ENCODE results near the gene MTA3. TPM values are rescaled to one million over a fixed set of nuclear protein-coding genes. Genes with fewer than 3 reads are reported as not detected.
"Not testable (repeated sequence)": the region's sequence is repeated elsewhere in the genome, so short reads cannot be mapped to it uniquely, and the experiment has no call there.

The MTA3 gene
- total RNA-seq, 2 donors from 2014 or later: 18.7 to 21.2 TPM

GRCh38 chr2:42639340-42640077 is 71.1 kb downstream of the MTA3 start:
- Mint-ChIP-seq H3K4me1 (ENCODE audit: low read depth in 2 of 2) (no peaks in the 10 kb centered on the region), H3K9me3 (no peaks in the 10 kb centered on the region), H3K27ac (no peak overlapping the region), H3K4me3 (no peak overlapping the region), H3K27me3 (no peaks in the 10 kb centered on the region), H3K36me3 (no peaks in the 10 kb centered on the region)
- DNase-seq (ENCODE audit: low spot score) (no peak), ATAC-seq (no peak)

GRCh38 chr2:42640261-42640660 is 71.8 kb downstream of the MTA3 start:
- H3K4me1 Mint-ChIP-seq (ENCODE audit: low read depth in 2 of 2): no peaks in the 10 kb centered on the region
- H3K9me3 Mint-ChIP-seq: no peaks in the 10 kb centered on the region
- no peaks in the 10 kb centered on the region for H3K27me3 Mint-ChIP-seq
- no peak for ATAC-seq
- DNase-seq (ENCODE audit: low spot score): no peak
- H3K36me3 Mint-ChIP-seq: no peaks in the 10 kb centered on the region
- no peak overlapping the region for H3K4me3 Mint-ChIP-seq
- H3K27ac Mint-ChIP-seq: no peak overlapping the region

- not testable (repeated sequence) for H3K4me1 Mint-ChIP-seq (ENCODE audit: low read depth in 2 of 2)
These were observed 73.9 kb downstream of the MTA3 start for GRCh38 chr2:42642371-42642770.

GRCh38 chr2:42645551-42645950 is 77.1 kb downstream of the MTA3 start:
- peaks cover 4% of the 10 kb centered on the region for H3K36me3 Mint-ChIP-seq
- ATAC-seq: no peak

More at GRCh38 chr2:42642371-42642770, 73.9 kb downstream of the MTA3 start:
- not testable (repeated sequence) for DNase-seq (ENCODE audit: low spot score); H3K36me3 Mint-ChIP-seq; H3K4me3 Mint-ChIP-seq; H3K9me3 Mint-ChIP-seq; ATAC-seq; H3K27ac Mint-ChIP-seq; H3K27me3 Mint-ChIP-seq

GRCh38 chr2:42648796-42649195 is 80.4 kb downstream of the MTA3 start:
- DNase-seq (ENCODE audit: low spot score) (no peak), ATAC-seq (no peak)
- H3K27ac Mint-ChIP-seq: no peak overlapping the region
- no peak overlapping the region for H3K4me3 Mint-ChIP-seq
- H3K9me3 Mint-ChIP-seq: no peaks in the 10 kb centered on the region
- peaks cover 5% of the 10 kb centered on the region in 2 donors for H3K4me1 Mint-ChIP-seq (ENCODE audit: low read depth in 2 of 2)
- peaks cover 4% of the 10 kb centered on the region for H3K36me3 Mint-ChIP-seq
- no peaks in the 10 kb centered on the region for H3K27me3 Mint-ChIP-seq

More at GRCh38 chr2:42645551-42645950, 77.1 kb downstream of the MTA3 start:
- H3K4me1 Mint-ChIP-seq (ENCODE audit: low read depth in 2 of 2): peaks cover 5% of the 10 kb centered on the region in 2 donors
- H3K9me3 Mint-ChIP-seq: no peaks in the 10 kb centered on the region
- H3K4me3 Mint-ChIP-seq: no peak overlapping the region
- H3K27me3 Mint-ChIP-seq: no peaks in the 10 kb centered on the region
- DNase-seq (ENCODE audit: low spot score): no peak
- no peak overlapping the region for H3K27ac Mint-ChIP-seq

- DNase-seq (ENCODE audit: low spot score) (no peak), ATAC-seq (no peak)
- no peaks in the 10 kb centered on the region for H3K27me3 Mint-ChIP-seq
- no peak overlapping the region for H3K4me3 Mint-ChIP-seq
- H3K4me1 Mint-ChIP-seq (ENCODE audit: low read depth in 2 of 2): peaks cover 5 to 7% of the 10 kb centered on the region in 2 donors
- no peaks in the 10 kb centered on the region for H3K9me3 Mint-ChIP-seq
- peaks cover 4% of the 10 kb centered on the region for H3K36me3 Mint-ChIP-seq
- no peak overlapping the region for H3K27ac Mint-ChIP-seq
These were observed 82.6 kb downstream of the MTA3 start for GRCh38 chr2:42651057-42651456.

GRCh38 chr2:42652086-42652485 is 83.7 kb downstream of the MTA3 start:
- no peak for ATAC-seq
- no peak overlapping the region for H3K4me3 Mint-ChIP-seq
- H3K9me3 Mint-ChIP-seq: no peaks in the 10 kb centered on the region
- no peak overlapping the region for H3K27ac Mint-ChIP-seq
- no peaks in the 10 kb centered on the region for H3K36me3 Mint-ChIP-seq
- no peaks in the 10 kb centered on the region for H3K27me3 Mint-ChIP-seq
- DNase-seq (ENCODE audit: low spot score): no peak
- peaks cover 5 to 7% of the 10 kb centered on the region in 2 donors for H3K4me1 Mint-ChIP-seq (ENCODE audit: low read depth in 2 of 2)

- DNase-seq (ENCODE audit: low spot score): no peak
- Mint-ChIP-seq H3K36me3 (no peaks in the 10 kb centered on the region), H3K27ac (no peak overlapping the region), H3K27me3 (no peaks in the 10 kb centered on the region), H3K4me3 (no peak overlapping the region), H3K9me3 (no peaks in the 10 kb centered on the region), H3K4me1 (ENCODE audit: low read depth in 2 of 2) (peaks cover 5 to 7% of the 10 kb centered on the region in 2 donors)
- no peak for ATAC-seq
These were observed 84.6 kb downstream of the MTA3 start for GRCh38 chr2:42653039-42653438.

GRCh38 chr2:42653908-42654445 is 85.5 kb downstream of the MTA3 start:
- H3K4me3 Mint-ChIP-seq: no peak overlapping the region
- no peak overlapping the region for H3K27ac Mint-ChIP-seq
- H3K36me3 Mint-ChIP-seq: no peaks in the 10 kb centered on the region
- DNase-seq (ENCODE audit: low spot score) (no peak), ATAC-seq (no peak)
- peaks cover 5 to 7% of the 10 kb centered on the region in 2 donors for H3K4me1 Mint-ChIP-seq (ENCODE audit: low read depth in 2 of 2)
- no peaks in the 10 kb centered on the region for H3K9me3 Mint-ChIP-seq
- no peaks in the 10 kb centered on the region for H3K27me3 Mint-ChIP-seq

- Mint-ChIP-seq H3K4me1 (ENCODE audit: low read depth in 2 of 2) (peaks cover 4 to 5% of the 10 kb centered on the region in 2 donors), H3K36me3 (no peaks in the 10 kb centered on the region), H3K9me3 (no peaks in the 10 kb centered on the region), H3K27ac (no peak overlapping the region), H3K4me3 (no peak overlapping the region), H3K27me3 (no peaks in the 10 kb centered on the region)
- ATAC-seq: no peak
- no peak for DNase-seq (ENCODE audit: low spot score)
These were observed 89.9 kb downstream of the MTA3 start for GRCh38 chr2:42658306-42658705.

- Mint-ChIP-seq H3K36me3 (no peaks in the 10 kb centered on the region), H3K27ac (no peak overlapping the region)
- DNase-seq (ENCODE audit: low spot score): no peak
These were observed 91.2 kb downstream of the MTA3 start for GRCh38 chr2:42659609-42660008.

GRCh38 chr2:42663106-42663780 is 94.8 kb downstream of the MTA3 start:
- Mint-ChIP-seq H3K4me3 (no peak overlapping the region), H3K27me3 (no peaks in the 10 kb centered on the region), H3K36me3 (no peaks in the 10 kb centered on the region), H3K4me1 (ENCODE audit: low read depth in 2 of 2) (peaks cover 7 to 8% of the 10 kb centered on the region in 2 donors), H3K27ac (peak overlapping the region in 1 of 2 donors; percentile 18), H3K9me3 (no peaks in the 10 kb centered on the region)
- ATAC-seq (peak; percentile 68 to 70), DNase-seq (ENCODE audit: low spot score) (no peak)

More at GRCh38 chr2:42659609-42660008, 91.2 kb downstream of the MTA3 start:
- peaks cover 7 to 10% of the 10 kb centered on the region in 2 donors for H3K4me1 Mint-ChIP-seq (ENCODE audit: low read depth in 2 of 2)
- H3K27me3 Mint-ChIP-seq: no peaks in the 10 kb centered on the region
- ATAC-seq: no peak
- H3K9me3 Mint-ChIP-seq: no peaks in the 10 kb centered on the region
- H3K4me3 Mint-ChIP-seq: no peak overlapping the region

GRCh38 chr2:42663828-42664227 is 95.4 kb downstream of the MTA3 start:
- no peak overlapping the region for H3K4me3 Mint-ChIP-seq
- H3K27me3 Mint-ChIP-seq: no peaks in the 10 kb centered on the region
- H3K36me3 Mint-ChIP-seq: no peaks in the 10 kb centered on the region
- no peak for DNase-seq (ENCODE audit: low spot score)
- peaks cover 7 to 8% of the 10 kb centered on the region in 2 donors for H3K4me1 Mint-ChIP-seq (ENCODE audit: low read depth in 2 of 2)
- H3K9me3 Mint-ChIP-seq: no peaks in the 10 kb centered on the region
- ATAC-seq: no peak
- H3K27ac Mint-ChIP-seq: peak overlapping the region in 1 of 2 donors; percentile 18

- peaks cover 5 to 6% of the 10 kb centered on the region in 2 donors for H3K4me1 Mint-ChIP-seq (ENCODE audit: low read depth in 2 of 2)
- no peaks in the 10 kb centered on the region for H3K36me3 Mint-ChIP-seq
- no peak overlapping the region for H3K4me3 Mint-ChIP-seq
- no peaks in the 10 kb centered on the region for H3K9me3 Mint-ChIP-seq
- no peak for DNase-seq (ENCODE audit: low spot score)
- ATAC-seq: no peak
- H3K27me3 Mint-ChIP-seq: no peaks in the 10 kb centered on the region
- H3K27ac Mint-ChIP-seq: no peak overlapping the region
These were observed 105.7 kb downstream of the MTA3 start for GRCh38 chr2:42673989-42674579.

Measured in natural killer cell treated with Interleukin-12 subunit alpha and Interleukin-12 subunit beta and Interleukin-15 and Interleukin-18, amount 100 ng/mL, for 72 hours (primary cell).